RPMI7951 (cell line): Measurements from ENCODE around the gene PRPSAP2. TPM values are rescaled to one million over a fixed set of nuclear protein-coding genes. Genes with fewer than 3 reads are reported as not detected.

ENCODE experiments used
- DNase-seq: peaks from one replicate; pipeline ENCODE4 v3.0.0-alpha.2; 2012; ENCODE audit warnings: low read depth
- total RNA-seq: library from RNA; depleted of rRNA; stranded (reverse); fragments of >200 nt; shearing (Covaris generic); gene quantifications from 2 replicates; pipeline ENCODE4 v1.2.3, GENCODE V29; 2014

The PRPSAP2 gene
- total RNA-seq, 1 experiment from 2014 or later, result 26.6 TPM

DNA sequence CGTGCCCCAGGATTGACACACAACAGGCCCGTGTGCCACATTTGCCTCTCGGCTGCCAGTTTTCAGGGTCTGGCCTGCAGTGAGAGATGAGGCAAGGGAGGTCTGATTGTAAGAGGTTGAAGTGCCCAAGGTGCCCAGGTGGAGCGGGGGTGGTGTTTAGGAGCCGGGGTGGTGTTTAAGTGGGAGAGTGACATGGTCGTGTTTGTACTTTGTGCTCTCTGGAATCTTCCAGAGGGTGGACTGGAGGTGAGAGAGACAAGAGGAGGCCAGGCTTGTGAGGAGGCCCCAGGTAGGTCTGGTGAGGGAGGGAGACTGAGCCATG lies 104.5 kb downstream of the PRPSAP2 start:
- no peak for DNase-seq

DNA sequence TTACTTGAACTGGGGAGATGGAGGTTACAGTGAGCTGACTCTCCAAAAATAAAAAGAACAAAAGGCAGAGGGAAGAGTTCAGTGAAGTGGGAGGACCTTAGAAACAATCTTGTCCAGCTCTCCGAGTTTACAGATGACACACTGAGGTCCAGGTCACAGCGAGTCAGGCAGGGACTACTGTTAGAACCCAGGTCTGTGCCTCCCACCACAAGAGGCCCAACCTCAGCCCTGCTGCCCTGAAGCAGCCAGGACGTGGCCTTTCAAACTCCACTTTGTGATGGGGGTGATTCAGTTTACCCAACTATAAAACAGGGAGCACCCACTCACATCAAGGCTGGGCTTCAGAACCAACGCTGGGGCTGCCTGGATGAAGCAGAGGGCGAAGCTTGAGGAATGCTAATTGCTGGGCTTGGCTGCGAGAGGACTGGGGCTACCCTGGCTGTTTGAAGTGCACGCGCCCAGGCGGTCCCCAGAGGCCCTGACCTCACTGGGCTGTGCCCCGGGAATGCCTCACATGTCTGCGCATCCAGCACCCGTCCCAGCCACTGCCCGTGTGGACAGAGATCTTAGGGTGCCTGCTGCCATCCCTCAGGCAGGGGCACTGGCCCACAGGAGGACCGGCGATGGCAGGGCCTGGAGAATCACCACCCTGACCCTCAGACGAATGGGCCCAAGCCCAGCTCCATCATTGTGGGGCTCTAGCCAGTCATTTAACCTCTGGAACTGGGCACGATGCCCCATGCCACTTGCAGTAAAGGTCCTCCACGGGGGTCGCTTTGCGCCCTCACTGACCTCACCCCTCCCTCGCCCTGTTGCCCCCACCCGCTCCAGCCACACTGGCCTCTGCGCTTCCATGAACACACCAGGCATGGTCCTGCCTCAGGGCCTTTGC lies 105.4 kb downstream of the PRPSAP2 start:
- no peak for DNase-seq

DNA sequence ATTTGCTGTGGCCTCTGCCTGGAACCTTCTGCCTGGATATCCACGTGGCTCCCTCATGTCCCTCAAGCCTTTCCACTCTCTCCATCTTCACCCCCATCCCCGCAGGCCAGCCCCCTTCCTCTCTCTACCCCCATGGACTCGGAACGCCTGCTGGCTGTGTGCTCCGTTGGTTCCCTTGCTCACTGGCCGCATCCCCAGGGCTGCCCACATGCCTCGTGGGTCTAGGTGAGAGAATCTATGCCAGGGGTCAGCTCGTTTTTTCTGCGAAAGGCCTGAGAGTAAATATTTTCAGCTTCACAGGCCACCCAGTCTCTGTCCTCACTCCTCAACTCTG lies 106.1 kb downstream of the PRPSAP2 start:
- DNase-seq, result no peak

DNA sequence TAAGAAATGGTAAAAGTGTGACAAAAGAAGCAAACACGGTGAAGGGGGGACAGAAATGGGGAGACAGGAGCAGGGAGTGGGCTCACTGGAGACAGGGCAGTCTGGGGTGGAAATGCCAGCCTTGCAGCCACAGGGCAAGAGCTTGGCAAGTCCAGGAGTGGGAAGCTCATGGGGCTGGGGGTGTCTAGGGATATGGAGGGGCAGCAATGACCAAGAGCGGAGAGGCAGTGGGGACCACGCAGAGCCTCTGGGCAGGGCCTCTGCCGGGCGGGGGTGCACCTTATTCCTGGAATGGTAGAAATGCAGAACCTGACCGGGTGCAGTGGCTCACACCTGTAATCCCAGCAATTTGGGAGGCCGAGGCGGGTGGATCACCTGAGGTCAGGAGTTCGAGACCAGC lies 106.6 kb downstream of the PRPSAP2 start:
- DNase-seq, result no peak

DNA sequence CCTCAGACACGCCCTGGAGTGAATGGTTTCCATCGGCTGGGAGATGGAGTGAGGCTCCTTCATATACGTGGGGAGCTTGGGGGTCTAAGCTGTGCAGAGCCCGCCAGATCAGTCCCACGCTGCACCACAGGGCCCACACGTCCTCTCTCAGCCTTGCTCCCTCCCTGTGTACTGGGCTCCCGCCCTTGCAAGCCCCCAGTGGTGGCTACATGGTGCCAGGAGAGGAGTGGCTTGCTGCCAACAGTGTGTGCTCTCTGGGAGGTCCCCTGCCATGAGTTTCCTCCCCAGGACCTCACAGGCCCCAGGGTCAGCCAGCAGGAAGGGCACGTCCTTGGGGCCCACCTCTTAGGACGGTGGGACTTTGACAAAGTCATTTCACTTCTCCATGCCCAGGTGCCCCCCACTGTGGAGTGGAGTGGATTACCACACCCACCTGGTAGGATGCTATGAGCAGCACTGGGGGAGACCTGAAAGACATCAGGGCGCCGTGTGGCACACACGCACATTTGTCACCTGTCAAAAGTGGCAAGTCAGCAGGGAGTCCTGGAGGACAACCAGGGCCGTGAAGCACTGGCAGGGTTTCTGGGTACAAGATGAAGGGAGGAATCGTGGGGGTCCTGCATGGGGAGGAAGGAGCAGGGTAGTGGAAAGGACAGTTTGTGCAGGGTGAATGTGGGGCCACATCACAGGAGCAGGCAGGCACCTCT lies 107.8 kb downstream of the PRPSAP2 start:
- DNase-seq, result no peak

DNA sequence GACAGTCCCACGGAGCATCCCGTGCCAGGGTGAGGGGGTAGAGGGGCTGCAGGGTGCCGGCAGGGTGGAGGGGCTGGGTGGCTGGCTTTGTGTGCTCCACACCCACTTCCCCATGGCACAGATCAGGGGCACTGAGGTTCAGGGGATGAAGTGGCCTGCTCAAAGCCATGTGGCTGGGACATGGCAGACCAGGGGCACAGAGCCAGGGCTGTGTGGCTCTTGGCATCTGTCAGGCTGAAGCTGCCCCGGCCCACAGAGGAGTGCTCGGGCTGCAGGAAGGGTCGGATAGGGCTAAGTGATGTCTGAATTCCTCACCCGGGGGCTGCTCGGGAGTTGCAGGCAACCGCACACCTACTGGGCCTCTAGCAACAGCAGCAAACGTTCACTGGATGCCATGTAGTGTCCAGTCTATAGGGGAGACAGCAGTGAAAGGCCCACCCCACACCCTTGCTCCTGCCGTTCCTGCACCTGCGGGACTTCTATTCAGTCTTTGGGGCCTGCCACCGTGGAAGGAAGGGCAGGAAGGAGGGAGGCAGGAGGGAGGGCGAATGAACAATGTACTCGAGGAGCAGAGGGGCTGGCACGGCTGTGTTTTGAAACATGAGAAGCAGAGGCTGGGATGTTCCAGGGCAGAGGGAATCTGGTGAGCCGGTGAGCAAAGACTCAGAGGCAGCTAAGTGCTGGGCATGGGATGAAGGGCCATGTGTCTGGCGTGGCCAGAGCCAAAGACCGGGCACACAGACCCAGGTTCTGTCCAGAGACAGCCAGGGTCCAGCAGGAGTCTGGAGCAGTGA lies 109.1 kb downstream of the PRPSAP2 start:
- no peak for DNase-seq

DNA sequence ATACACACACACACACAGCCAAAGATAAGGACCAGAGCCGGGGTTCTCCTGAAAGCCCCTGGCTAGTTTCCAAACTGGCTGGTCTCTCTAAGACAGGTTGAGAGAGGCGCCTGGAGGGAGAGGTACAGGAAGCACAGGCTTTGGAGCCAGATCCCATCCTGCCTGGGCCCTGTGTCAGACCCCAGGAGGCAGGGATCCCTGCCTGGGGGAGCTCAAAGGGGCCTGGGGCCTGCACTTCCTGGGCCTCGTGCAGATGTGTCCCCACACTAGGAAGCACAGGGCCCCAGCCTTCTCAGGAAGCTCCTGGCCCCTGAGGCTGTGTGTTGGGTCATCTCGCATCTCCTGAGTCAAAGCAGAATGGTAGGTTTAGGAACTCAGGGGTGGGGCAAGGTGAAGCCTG lies 110.0 kb downstream of the PRPSAP2 start:
- peak; percentile 19 for DNase-seq

DNA sequence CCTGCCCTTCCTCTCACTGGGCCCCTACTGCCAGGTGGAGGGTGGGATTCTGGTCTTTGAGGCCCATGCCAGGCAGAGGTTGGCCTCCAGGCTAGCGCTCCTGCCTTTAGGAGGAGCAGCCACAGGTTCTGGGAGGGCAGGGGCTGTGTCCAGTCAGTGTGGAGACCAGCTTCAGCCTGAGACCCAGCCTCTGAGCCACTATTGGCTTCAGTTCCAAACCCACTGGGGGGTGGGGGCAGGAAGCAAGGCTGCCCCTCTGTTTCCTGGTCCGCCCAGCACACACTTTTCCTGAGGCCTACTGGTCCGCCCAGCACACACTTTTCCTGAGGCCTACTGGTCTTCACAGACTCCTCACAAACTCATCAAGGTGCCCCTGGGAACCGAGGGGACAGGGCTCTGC lies 110.4 kb downstream of the PRPSAP2 start:
- DNase-seq, result no peak

DNA sequence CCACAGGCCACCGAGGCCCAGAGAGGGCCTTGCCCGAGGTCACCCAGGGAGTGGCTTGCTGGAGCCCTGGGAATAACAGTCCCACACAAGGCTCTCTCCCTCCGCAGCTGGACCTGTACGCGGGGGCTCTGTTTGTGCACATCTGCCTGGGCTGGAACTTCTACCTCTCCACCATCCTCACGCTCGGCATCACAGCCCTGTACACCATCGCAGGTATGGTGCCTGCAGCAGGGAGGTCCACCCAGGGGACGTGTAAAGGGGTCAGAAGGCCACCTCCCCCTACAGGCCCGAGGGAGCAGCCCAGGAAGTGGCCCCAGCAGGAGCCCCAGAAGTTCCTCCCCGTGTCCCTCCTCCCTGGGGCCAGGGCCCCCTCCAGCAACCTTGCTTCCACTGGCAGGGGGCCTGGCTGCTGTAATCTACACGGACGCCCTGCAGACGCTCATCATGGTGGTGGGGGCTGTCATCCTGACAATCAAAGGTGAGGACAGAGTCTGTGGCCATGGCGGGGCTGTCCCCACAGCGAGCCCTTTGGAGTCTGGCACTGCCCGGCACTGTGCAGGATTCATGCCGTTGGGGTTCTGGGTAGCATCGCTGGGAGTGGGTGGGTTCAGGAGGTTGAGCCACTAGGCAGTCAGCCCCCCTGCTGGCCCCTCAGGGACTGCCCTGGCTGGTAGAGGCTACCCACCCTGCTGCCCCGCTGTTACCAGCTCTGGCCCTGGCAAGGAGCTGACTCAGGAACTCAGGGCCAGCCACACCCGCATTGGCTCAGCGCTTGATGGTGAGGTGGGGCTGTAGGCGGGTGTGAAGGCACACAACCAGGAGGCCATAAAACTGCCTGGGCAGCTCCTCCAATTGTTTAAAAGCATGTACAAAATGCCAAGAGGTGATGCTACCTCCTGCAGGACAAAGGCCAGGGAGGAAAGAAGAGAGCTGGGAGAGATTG lies 111.3 kb downstream of the PRPSAP2 start:
- DNase-seq, result no peak

DNA sequence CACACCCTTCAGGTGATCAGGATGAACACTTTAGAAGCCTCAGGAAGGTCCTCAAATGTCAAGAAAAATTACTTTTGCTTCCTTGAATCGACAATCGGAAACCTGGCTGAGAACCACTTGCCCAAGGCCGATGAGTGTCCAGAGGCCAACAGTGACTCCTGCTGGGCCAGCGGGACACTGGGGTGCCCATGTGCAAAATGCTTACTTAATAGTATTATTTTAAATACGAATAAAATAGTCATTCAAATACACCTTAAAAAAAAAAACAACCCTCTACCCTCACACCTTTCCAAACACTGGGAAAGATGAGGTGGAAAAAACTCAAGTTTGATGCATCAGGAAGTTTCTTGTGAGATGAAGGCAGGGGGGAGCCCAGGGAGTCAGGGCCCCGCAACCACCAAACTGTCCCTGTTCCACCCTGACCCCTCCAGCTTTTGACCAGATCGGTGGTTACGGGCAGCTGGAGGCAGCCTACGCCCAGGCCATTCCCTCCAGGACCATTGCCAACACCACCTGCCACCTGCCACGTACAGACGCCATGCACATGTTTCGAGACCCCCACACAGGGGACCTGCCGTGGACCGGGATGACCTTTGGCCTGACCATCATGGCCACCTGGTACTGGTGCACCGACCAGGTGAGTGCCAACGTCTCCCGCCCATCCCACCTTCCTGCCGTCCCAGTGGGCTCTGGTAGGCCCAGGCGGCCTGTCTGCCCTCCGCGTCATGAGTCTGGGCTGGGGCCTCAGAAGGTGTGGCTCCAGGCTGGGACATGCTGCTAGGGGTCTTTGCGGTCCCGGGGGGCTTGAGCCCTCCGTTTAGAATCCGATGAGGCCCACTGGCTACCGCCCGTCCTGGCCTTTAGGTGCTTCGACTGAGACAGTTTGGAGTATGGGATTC lies 112.9 kb downstream of the PRPSAP2 start:
- DNase-seq, result no peak

DNA sequence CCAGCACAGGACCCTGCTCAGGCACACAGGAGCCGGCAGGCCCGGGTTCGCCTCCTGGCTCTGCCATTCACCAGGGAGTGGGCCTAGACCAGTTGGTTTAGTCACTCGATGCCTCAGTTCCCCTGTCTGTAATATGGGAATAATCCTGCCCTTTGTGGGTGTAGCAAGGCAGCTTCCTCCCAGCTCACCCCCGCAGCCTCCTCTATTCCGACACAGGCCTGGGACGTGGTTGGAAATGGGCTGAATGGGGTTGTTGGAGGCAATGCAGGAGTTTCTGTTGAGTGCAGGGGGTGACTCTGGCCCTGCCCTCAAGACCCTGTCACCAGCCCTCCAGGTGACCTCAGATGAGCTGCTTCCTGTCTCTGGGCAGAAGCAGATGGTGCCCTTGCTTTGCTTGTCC lies 113.9 kb downstream of the PRPSAP2 start:
- DNase-seq, result no peak

DNA sequence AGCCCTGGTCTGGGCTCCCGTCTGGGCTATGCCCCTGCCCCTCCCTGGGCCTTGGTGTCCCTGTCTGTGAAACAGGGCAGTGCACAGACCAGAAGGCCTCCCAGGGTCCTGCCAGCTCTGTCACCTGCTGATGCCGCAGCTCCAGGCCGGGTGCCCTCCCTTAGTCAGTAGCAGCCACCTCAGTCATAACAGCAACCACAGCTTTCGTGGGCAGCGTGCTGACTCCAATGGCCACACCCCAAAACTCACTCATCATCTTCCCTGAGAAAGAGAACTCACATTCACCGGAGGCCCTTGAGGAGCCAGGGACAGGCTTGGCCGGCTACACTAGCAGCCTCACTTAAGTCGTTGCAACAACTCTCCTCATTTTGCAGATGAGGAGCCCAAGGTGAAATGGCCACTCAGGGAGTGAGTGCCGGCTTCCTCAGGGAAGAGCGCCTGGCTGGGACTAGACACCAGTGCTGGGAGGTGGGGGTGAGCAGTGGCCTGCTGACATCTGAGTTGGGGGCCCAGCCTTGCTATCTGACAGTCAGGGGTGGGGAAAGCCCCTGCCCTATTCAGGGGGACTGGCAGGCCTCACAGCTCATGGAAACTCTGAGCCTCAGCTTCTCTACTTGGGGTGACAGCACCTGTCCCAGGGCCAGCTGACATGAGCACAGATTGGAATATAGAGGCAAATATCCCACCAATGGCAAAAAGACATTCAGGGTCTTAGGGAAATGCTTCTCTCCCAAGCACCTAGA lies 116.6 kb downstream of the PRPSAP2 start:
- peak; percentile 24 for DNase-seq

DNA sequence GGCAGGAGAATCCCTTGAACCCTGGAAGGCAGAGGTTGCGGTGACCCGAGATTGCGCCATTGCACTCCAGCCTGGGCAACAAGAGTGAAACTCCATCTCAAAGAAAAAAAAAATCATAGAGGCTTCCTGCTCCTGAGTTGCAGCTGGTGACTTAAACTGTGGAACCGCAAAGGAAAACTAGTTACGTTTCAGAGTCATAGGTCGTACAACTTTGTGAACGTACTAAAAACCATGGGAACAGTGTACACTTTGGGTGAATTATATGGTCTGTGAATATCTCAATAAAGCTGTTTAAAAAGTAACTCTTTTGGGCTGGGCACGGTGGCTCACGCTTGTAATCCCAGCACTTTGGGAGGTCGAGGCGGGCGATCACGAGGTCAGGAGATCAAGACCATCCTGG lies 117.7 kb downstream of the PRPSAP2 start:
- DNase-seq, result no peak

DNA sequence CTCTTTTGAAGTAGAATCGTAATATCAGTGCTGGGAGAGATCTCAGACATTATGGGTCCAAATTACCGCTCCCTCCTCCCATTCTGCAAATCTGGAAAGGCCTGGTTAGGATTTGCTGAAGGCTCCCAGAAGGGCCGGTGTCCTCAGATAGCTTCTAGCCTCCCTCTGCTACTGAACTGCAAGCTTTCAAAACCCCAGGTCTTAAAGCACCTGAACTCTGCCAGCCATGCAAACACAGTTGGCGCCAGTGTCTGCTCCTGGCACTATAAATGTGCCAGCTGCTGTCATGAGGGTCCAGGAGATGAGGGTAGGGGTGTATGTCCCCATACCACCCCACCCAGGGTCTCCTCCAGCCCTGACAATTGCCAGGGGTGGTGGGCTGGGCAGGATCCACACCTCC lies 118.3 kb downstream of the PRPSAP2 start:
- DNase-seq, result no peak

DNA sequence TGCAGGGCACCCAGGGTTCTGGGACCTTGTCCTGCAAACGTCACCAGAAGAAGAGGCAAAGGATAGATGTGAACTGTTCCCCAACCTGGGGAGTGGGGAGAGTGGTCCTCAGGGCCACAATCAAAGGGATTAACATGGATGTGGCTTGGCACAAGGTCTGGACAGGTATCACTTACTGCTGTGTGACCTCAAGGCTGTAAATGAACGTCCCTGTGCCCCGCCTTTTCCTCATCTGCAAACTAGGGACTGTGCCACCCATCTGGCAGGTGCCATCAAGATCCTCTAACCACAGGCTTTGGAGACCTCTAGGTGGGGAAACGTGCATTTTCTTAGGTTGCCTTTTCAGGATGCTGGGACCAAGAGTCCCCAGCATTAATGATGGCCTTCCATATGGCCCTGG lies 119.1 kb downstream of the PRPSAP2 start:
- DNase-seq, result no peak

DNA sequence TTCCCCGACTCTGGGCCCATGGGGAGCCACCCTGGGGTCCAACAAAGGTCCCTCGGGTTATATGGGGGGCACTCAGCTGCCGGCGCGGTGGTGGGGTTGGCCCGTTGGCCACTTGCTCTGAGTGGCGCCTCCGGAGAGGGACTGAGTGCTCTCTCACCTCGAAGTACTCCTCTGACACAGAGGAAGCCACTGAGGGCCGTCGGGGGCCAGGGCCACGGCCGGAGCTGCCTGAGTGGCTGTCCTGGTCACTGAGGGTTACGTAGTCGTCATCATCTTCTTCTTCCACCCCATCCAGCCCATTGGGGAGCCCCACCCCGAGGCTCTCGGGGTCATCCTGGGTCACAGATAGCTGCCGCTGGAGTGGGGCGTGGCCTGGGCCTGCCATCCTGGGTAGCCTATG lies 119.7 kb downstream of the PRPSAP2 start:
- no peak for DNase-seq

DNA sequence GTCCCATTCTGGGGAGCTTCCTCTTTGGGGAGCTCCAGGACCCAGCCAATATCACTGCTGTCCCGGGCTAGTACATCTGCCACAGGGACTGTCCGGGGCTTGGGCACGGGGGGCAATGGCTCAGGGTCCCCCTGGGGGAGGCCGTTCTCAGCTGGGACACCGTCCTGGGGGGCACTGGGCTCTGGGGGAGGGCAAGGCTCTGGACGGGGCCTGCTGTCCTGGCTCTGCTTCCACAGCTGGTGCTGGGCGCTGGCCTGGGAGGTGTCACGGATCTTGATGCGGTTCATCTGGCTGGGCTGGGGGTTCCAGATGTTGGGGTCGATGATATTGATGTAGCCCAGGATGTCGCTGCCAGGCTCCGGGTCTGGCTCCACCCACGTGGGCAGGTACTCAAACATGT lies 120.1 kb downstream of the PRPSAP2 start:
- no peak for DNase-seq

DNA sequence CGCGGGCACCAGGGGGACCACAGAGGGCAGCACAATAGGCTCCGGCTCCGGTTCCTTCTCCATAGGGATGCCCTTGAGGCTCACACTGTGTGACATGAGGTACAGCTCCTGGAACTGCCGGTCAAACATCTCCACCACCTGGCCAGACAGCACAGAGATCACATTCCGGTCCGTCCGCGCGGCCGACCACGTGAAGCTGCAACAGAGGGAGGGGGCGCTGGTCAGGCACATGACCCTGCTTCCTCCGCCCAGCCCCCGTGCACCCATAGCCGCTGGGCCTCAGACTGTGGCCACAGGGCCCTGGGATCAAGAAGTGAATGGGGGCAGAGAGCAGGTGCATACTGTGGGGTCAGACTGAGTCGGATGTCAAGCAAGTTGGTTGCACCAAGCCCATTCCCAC lies 120.7 kb downstream of the PRPSAP2 start:
- no peak for DNase-seq
